Brain pericyte (primary cell): ENCODE results near the gene PDCD2.
"Not testable (repeated sequence)": the region's sequence is repeated elsewhere in the genome, so short reads cannot be mapped to it uniquely, and the experiment has no call there.

Experiments
- DNase-seq: peaks from one replicate; pipeline ENCODE4 v3.0.0-alpha.2; 2012; ENCODE audit warnings: low read depth, low spot score

PDCD2 gene

DNA sequence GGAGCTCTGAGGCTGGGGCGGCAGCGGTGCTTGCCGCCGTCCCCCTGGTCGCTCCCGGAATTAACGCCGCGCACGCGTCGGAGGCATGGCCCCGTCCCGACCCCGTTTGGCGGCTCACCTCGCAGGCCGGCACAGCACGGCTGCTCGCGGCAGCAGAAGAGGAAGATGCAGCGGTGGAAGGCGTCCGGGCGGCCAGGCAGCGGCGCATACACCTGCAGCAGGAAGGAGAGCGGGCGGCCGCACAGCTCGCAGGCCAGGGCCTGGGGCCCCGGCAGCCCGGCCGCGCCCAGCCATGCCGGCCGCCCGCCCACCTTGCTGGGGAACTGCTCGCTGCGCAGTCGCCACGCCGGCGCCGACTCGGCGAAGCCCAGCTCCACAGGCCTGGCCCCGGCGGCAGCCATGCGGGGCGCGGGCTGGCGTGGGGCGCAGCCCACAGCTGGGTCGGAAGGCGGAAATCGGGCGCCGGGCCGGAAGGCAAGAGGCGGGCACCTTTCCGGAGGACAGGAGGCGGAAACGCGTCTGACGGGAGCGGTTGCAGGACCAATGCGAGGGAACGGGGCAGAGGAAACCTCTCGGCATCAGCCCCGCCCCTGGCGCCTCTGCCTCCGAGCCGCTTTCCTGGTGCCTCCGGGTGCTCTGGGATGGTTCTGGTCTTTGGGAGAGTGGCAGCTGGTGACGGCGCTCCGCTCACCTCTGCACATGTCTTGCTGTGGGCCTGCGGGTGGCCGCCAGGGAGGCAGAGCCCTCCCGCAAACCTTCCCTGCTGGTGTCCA lies at the start of gene PDCD2:
PDCD2 (minus strand) TSS at position 457 of the 773 bp plus-strand sequence; CDS start at position 401, 56 bp downstream.
- DNase-seq: peak; percentile 53

GRCh38 chr6:170616020-170616554 lies 31.6 kb upstream of the PDCD2 start:
- DNase-seq: not testable (repeated sequence)

- DNase-seq: not testable (repeated sequence)
These were observed 27.9 kb upstream of the PDCD2 start for GRCh38 chr6:170612256-170612804.

- DNase-seq: not testable (repeated sequence)
These were observed 24.8 kb upstream of the PDCD2 start for GRCh38 chr6:170609225-170609624.

DNA sequence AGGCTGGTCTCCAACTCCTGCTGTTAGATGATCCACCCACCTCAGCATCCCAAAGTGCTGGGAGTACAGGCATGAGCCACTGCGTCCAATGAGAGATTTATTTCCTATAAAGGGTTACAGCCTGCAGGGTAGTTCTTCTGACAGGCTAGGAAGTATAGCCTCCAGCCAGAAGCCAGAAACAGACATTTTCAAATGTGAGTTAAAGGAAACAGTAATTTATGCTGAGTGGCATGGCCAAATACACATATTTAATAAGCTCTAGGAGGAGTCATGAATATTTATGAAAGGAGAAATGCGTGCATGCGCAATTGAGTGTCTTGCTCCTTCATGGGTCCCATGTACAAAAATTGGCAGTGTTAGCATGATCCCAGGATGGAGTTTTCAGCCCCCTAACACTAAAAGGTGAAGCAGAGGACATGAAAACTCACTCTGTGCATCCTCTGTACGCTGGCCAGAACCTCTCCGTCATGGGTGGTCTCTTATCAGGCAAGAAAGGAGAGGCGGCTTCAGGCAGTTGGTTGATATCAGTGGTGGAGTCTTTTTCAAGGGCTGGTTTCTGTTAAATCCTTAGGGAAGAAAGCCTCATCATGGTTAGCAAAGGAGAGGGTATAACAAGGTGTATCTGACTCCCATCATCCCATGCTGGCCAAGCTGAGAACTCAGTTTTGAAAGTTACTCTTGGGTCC lies 21.3 kb upstream of the PDCD2 start:
- no peak for DNase-seq

- no peak for DNase-seq
These were observed 12.8 kb upstream of the PDCD2 start for GRCh38 chr6:170597278-170597677.

GRCh38 chr6:170596426-170596825 lies 12.0 kb upstream of the PDCD2 start:
- no peak for DNase-seq

- DNase-seq: no peak
These were observed 6.3 kb upstream of the PDCD2 start for GRCh38 chr6:170590725-170591124.

DNA sequence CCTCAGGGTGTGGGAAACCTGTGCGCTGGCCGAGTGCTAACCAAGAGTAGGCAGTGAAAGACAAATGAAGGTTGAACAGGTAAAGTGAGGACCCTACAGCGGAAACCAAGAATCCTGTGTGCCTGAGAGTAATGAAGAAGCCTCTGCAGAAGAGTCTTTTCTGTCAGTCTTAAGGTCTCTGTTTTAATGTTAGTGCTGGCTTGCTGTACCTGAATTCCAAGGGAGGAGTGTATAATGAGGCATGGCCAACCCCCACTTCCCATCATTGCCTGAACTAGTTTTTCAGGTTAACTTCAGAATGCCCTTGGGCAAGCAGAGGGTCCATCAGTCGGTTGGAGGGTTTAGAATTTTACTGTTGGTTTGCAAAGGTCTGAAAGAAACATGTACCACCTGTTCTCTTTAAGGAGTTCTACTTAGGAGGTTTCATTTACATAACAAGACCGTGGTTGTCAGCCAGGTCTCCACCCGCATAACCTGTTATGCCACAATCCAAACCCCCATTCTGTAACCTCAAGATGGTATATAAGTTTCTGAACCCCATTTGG lies 589 bp upstream of the PDCD2 start:
- DNase-seq: no peak

GRCh38 chr6:170583756-170584180 lies 669 bp downstream of the PDCD2 start:
- DNase-seq: no peak

DNA sequence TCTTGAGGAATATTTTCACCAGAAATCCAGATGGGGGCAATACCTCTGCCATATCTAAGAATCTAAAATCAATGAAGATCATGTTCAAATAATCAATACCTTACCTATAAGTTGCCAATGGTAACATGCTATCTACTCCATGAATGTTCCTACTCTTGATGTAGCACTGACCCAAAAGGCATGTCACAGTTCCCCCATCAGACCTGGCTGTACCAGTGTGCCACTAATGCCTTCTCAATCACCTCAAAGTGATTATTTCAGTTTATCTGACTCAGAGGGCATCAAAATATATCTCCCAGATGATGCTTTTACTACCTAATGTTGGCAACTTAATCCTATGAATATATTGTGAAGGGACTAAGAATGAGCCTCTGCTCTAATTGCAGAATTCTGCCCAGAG lies 5.5 kb downstream of the PDCD2 start:
- no peak for DNase-seq

DNA sequence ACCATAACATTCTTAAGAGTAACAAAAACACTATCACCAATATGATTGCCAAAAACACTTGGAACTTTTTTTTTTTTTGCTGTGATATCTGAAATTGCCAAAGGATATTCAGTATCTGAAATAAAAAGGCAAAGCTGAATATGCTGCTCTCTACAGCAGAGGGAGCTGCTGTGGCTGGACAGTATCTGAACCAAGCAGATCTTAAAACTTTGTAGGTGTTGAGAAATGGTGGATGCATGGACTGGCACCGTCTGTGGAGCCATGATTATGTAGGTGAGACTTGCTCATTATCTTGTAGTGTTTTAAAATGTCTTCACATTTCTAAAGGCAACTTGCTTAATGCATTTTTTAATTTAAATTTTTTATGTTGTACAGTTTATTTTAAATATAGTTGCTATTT lies 9.2 kb downstream of the PDCD2 start:
- DNase-seq: no peak

DNA sequence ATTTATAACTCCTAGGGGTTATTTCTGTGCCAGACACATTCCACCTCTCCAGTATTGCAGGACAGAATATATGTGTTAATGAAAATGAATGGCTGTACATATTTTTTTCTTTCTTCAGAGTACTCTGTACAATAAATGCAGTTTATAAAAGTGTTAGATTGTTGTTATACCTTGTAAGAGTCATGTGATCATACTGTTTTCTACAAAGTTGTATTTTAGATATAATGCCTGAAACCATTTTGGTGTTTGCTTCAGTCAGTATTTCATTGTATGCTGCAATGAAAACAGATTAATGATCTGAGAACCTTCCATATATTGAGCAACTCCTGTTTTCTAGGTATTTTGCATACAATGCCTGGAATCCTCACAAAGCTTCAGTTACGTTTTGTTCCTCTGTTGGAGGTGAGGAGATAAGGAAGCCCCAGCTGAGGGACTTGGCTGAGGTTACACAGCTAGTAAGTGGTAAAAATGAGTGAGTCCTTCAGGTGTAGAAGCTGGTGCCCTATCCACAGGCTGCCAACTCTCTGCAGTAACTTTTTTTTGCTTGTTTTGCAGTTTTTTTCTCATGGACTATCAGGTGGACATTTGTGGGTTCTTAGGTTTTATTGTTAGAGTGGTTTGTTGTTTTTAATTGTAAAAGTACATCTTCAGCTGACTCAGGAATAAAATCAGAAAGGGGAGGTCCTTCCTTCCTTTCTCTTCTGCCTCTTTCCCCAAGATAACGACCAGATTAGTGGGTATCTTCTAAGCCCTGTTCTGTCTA lies 11.6 kb downstream of the PDCD2 start:
- no peak for DNase-seq

- DNase-seq: no peak
These were observed 19.4 kb downstream of the PDCD2 start for GRCh38 chr6:170564936-170565530.

GRCh38 chr6:170561555-170561954 lies 22.9 kb downstream of the PDCD2 start:
- DNase-seq: no peak

- no peak for DNase-seq
These were observed 29.1 kb downstream of the PDCD2 start for GRCh38 chr6:170555305-170555704.

- no peak for DNase-seq
These were observed 29.7 kb downstream of the PDCD2 start for GRCh38 chr6:170554796-170555137.

- peak; percentile 93 for DNase-seq
These were observed 30.2 kb downstream of the PDCD2 start, which contains the start of gene TBP for GRCh38 chr6:170554013-170554795. Gene TBP (plus strand): TSS chr6:170554369. CDS start chr6:170557030, 2,661 bp downstream.

- DNase-seq: no peak
These were observed 30.9 kb downstream of the PDCD2 start for GRCh38 chr6:170553534-170554012.
